IMR-90 (cell line): Measurements from ENCODE around the gene ATF1. TPM values are rescaled to one million over a fixed set of nuclear protein-coding genes. Genes with fewer than 3 reads are reported as not detected.

Source experiments
- ATAC-seq: fragments of 200-7000 bp; cut with Tn5 transposase; 2 replicates; pipeline ENCODE4 v1.9.1; 2020; ENCODE audit warnings: low read depth, mild to moderate bottlenecking, moderate library complexity
- BruUV-seq: library from RNA; stranded (reverse); fragments of 400-500 nt; replicated peaks from 2 replicates; lab custom pipeline; 2021; lab: Mats Ljungman, UMichigan
- CTCF ChIA-PET: fragments of 300-600 bp; formaldehyde crosslinking; extraction: SDS; loops from one replicate; lab custom pipeline; 2021; ENCODE audit warnings: antibody characterized with exemption; lab: Yijun Ruan, JAX
- POLR2A ChIA-PET: fragments of 300-600 bp; sonication (Branson Sonifier 250); formaldehyde crosslinking; loops from one replicate; lab custom pipeline; 2022; ENCODE audit warnings: antibody characterized with exemption; ENCODE audit not compliant: unreplicated experiment; lab: Charles Lee
- DNase-seq: peaks from one replicate; pipeline ENCODE4 v3.0.0; 2013
- H2AFZ ChIP-seq: replicated peaks from 2 replicates; pipeline ENCODE3; 2013; ENCODE audit warnings: low read length, mild to moderate bottlenecking; ENCODE audit not compliant: poor library complexity
- H2AK5ac ChIP-seq: 2 replicates; pipeline ENCODE4 v1.6.1; 2013; ENCODE audit warnings: low read depth, low read length, inconsistent platforms
- H2AK9ac ChIP-seq: replicated peaks from 2 replicates; pipeline ENCODE3; 2013; ENCODE audit warnings: mild to moderate bottlenecking, low read depth, low read length, moderate library complexity; ENCODE audit not compliant: poor library complexity
- H2BK120ac ChIP-seq: 2 replicates; pipeline ENCODE4 v1.6.1; 2013; ENCODE audit warnings: low read depth, low read length, inconsistent platforms
- H2BK15ac ChIP-seq: 3 replicates; pipeline ENCODE4 v1.6.1; 2013; ENCODE audit warnings: low read depth, low read length, inconsistent platforms
- H2BK20ac ChIP-seq: 2 replicates; pipeline ENCODE4 v1.6.1; 2013; ENCODE audit warnings: low read depth, mild to moderate bottlenecking, inconsistent platforms, low read length, moderate library complexity
- H2BK5ac ChIP-seq: 2 replicates; pipeline ENCODE4 v1.6.1; 2013; ENCODE audit warnings: mild to moderate bottlenecking, low read depth, low read length, inconsistent platforms; ENCODE audit not compliant: poor library complexity, severe bottlenecking
- H3K14ac ChIP-seq: replicated peaks from 2 replicates; pipeline ENCODE4 v1.6.1; 2013; ENCODE audit warnings: low read depth, low read length, inconsistent platforms
- H3K18ac ChIP-seq: 2 replicates; pipeline ENCODE4 v1.6.1; 2013; ENCODE audit warnings: low read depth, low read length, control low read depth
- H3K23ac ChIP-seq: 2 replicates; pipeline ENCODE4 v1.6.1; 2013; ENCODE audit warnings: low read depth, low read length, inconsistent platforms
- H3K27ac ChIP-seq: 2 replicates; pipeline ENCODE4 v1.5.1; 2013; ENCODE audit warnings: mild to moderate bottlenecking, control low read depth, low read length; ENCODE audit not compliant: insufficient read depth
- H3K27me3 ChIP-seq: 2 replicates; pipeline ENCODE4 v1.6.1; 2013; ENCODE audit warnings: low read length; ENCODE audit not compliant: control insufficient read depth, insufficient read depth
- H3K36me3 ChIP-seq: 2 replicates; pipeline ENCODE4 v1.6.1; 2013; ENCODE audit warnings: low read length, mixed read lengths; ENCODE audit not compliant: control insufficient read depth, insufficient read depth
- H3K4ac ChIP-seq: 2 replicates; pipeline ENCODE4 v1.6.1; 2013; ENCODE audit warnings: low read depth, low read length, inconsistent platforms
- H3K4me1 ChIP-seq: 2 replicates; pipeline ENCODE4 v1.6.1; 2013; ENCODE audit warnings: low read length, mixed read lengths; ENCODE audit not compliant: control insufficient read depth, insufficient read depth
- H3K4me2 ChIP-seq: 2 replicates; pipeline ENCODE4 v1.6.1; 2013; ENCODE audit warnings: low read depth, mild to moderate bottlenecking, control low read depth, low read length, moderate library complexity
- H3K4me3 ChIP-seq: 2 replicates; pipeline ENCODE4 v1.5.1; 2013; ENCODE audit warnings: low read depth, mild to moderate bottlenecking, control low read depth, low read length, moderate library complexity; ENCODE audit not compliant: insufficient read depth
- H3K56ac ChIP-seq: 2 replicates; pipeline ENCODE4 v1.6.1; 2013; ENCODE audit warnings: low read length, inconsistent platforms; ENCODE audit not compliant: insufficient read depth; ENCODE audit errors: extremely low read depth
- H3K79me1 ChIP-seq, 2 experiments: 2 replicates each; pipeline ENCODE4 v1.6.1; 2013; ENCODE audit warnings: low read length in 2 of 2, inconsistent platforms in 1 of 2, low read depth in 1 of 2
- H3K9ac ChIP-seq: 2 replicates; pipeline ENCODE4 v1.6.1; 2013; ENCODE audit warnings: low read depth, low read length, control low read depth
- H3K9me1 ChIP-seq: 2 replicates; pipeline ENCODE4 v1.6.1; 2013; ENCODE audit warnings: low read length, inconsistent platforms; ENCODE audit not compliant: insufficient read depth
- H3K9me3 ChIP-seq: 2 replicates; pipeline ENCODE4 v1.6.1; 2013; ENCODE audit warnings: low read length; ENCODE audit not compliant: control insufficient read depth, insufficient read depth
- H4K20me1 ChIP-seq: 2 replicates; pipeline ENCODE4 v1.6.1; 2013; ENCODE audit warnings: low read length, inconsistent platforms; ENCODE audit not compliant: insufficient read depth
- H4K5ac ChIP-seq: 2 replicates; pipeline ENCODE4 v1.6.1; 2013; ENCODE audit warnings: mild to moderate bottlenecking, low read depth, low read length, control low read depth
- H4K8ac ChIP-seq, 2 experiments: 2 replicates each; pipeline ENCODE4 v1.6.1; 2013; ENCODE audit warnings: low read depth in 2 of 2, low read length in 2 of 2, control low read depth in 1 of 2, inconsistent platforms in 1 of 2
- H4K91ac ChIP-seq: 2 replicates; pipeline ENCODE4 v1.6.1; 2013; ENCODE audit warnings: low read depth, low read length, inconsistent platforms; ENCODE audit not compliant: insufficient read depth
- BHLHE40 ChIP-seq: fragments of 150-350 bp; IDR thresholded peaks from 2 replicates; pipeline ENCODE4 v1.6.1; 2016; ENCODE audit warnings: mild to moderate bottlenecking, low read depth, low read length
- FOS ChIP-seq: fragments of 150-350 bp; IDR thresholded peaks from 2 replicates; pipeline ENCODE4 v1.6.1; 2016; ENCODE audit warnings: low read depth, low read length
- MAZ ChIP-seq: IDR thresholded peaks from 2 replicates; pipeline ENCODE4 v1.6.1; 2012; ENCODE audit warnings: low read depth, mild to moderate bottlenecking, low read length, improper control_type of control experiment, moderate library complexity, borderline replicate concordance
- NFE2L2 ChIP-seq: fragments of 150-350 bp; IDR thresholded peaks from 2 replicates; pipeline ENCODE4 v1.6.1; 2016; ENCODE audit warnings: low read depth, mild to moderate bottlenecking, low read length
- POLR2A ChIP-seq: IDR thresholded peaks from 2 replicates; pipeline ENCODE4 v1.6.1; 2012; ENCODE audit warnings: mild to moderate bottlenecking, low read depth, low read length
- RCOR1 ChIP-seq: IDR thresholded peaks from 2 replicates; pipeline ENCODE4 v1.6.1; 2012; ENCODE audit warnings: mild to moderate bottlenecking, low read length, improper control_type of control experiment; ENCODE audit not compliant: insufficient replicate concordance
- WGBS, 2 experiments: methylation state at CpG; one replicate each; pipeline versions ENCODE4 v1.1.5 to v1.1.7; 2013; ENCODE audit warnings: missing lambda C conversion rate in 2 of 2; ENCODE audit not compliant: insufficient read length in 1 of 2; ENCODE audit errors: extremely low coverage in 2 of 2; 5-methylcytosine and 5-hydroxymethylcytosine counted together
- dilution Hi-C: fragments of 300-500 bp; cut with HindIII; formaldehyde crosslinking; loops from one replicate; pipeline ENCODE4 v1.14.3; 2018; ENCODE audit warnings: low sequenced_read_pairs; ENCODE audit not compliant: unreplicated experiment
- in situ Hi-C: fragments of 300-500 bp; cut with MboI; formaldehyde crosslinking; loops from 3 replicates; pipeline ENCODE4 v1.14.3; 2019; ENCODE audit warnings: low sequenced_read_pairs, inconsistent platforms, mixed read lengths
- intact Hi-C: fragments of 100-400 bp; cut with micrococcal nuclease; formaldehyde crosslinking; loops from 2 replicates; pipeline ENCODE4 v1.10.0; 2022
- polyA plus RNA-seq, 3 experiments: library from polyadenylated mRNA; depleted of rRNA; stranded (reverse); fragments of >200 nt; gene quantifications; 2 replicates each; pipeline ENCODE4 v1.2.3, GENCODE V29; 2012; ENCODE audit warnings: low replicate concordance in 1 of 3
- total RNA-seq: library from RNA; depleted of rRNA; stranded (reverse); fragments of >200 nt; gene quantifications from 2 replicates; pipeline ENCODE4 v1.2.3, GENCODE V29; 2012
- TF ChIP-seq, protein P1 (sequence below): fragments of 150-350 bp; IDR thresholded peaks from 2 replicates; pipeline ENCODE4 v1.6.1; 2017; ENCODE audit warnings: mild to moderate bottlenecking, antibody characterized with exemption, low read length, low read depth

The ATF1 gene
- total and polyA plus RNA-seq, 2 of the 4 experiments (the other 2 are of a cell fraction) = 20.6 to 24.0 TPM

DNA sequence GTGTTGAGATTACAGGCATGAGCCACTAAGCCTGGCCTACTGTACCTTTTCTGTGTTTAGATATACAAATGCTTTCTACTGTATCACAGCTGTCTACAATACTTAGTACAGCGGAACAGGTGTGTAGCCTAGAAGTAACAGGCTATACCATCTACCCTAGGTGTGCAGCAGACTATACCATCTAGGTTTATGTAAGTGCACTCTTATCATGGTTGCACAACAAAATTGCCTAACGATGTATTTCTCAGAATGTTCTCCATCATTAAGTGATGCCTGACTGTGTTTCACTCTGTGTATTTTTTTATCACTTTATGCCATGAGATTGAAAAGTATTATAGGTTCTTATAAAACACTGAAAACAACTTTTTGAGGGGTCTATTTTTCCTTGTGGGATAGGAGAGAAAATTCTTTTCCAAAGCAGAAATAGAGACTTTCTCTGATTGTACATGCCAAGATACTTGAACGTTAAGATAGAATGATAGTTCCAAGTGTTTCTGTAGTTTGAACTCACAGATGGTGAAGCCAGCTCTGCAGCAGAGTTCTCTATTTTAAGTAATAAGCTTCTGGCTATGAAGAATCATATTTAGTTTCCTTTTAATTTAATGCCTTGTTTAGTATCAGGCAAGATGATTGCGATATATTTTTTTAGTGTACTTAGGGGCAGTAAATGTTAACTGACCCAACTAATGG is 95.9 kb downstream of the ATF1 start:
- Histone ChIP-seq H3K4me2 (no peak overlapping the region), H3K9me3 (no peaks in the 10 kb centered on the region), H4K20me1 (no peaks in the 10 kb centered on the region), H3K23ac (no peak overlapping the region), H2AK5ac (no peak overlapping the region), H2BK15ac (no peak overlapping the region), H3K9me1 (no peaks in the 10 kb centered on the region), H3K79me1 (no peaks in the 10 kb centered on the region), H3K14ac (no peak overlapping the region), H4K8ac (no peak overlapping the region), H3K56ac (no peak overlapping the region), H3K4me1 (peaks cover 3% of the 10 kb centered on the region; the same call in 1 of the 2 replicates), H3K27me3 (no peaks in the 10 kb centered on the region), H4K5ac (no peak overlapping the region), H2AFZ (no peak overlapping the region), H3K27ac (no peak overlapping the region), H2BK20ac (no peak overlapping the region), H3K4ac (no peak overlapping the region), H2BK120ac (no peak overlapping the region), H2AK9ac (no peak overlapping the region), H2BK5ac (no peak overlapping the region), H3K4me3 (no peak overlapping the region), H4K91ac (no peak overlapping the region), H3K36me3 (no peaks in the 10 kb centered on the region), H3K18ac (no peak overlapping the region), H3K9ac (no peak overlapping the region)
- CTCF ChIA-PET = interaction anchor here (1.3 kb wide), 1 partner anchor 21 kb away, joined by 3 read pairs; no protein-coding TSS in a partner anchor
- intact Hi-C loops = no loop called here
- BruUV-seq = no TSS peak
- WGBS, 2 experiments = 100% methylated on average over 1 of the region's 4 CpGs; no CpG with 5 or more reads in 1 of the 2 experiments
- in situ Hi-C loops = no loop called here
- POLR2A ChIA-PET = no interaction called here
- TF ChIP-seq MAZ = no peak
- TF ChIP-seq NFE2L2 = no peak
- TF ChIP-seq POLR2A = no peak
- no peak for TF ChIP-seq BHLHE40
- no peak for TF ChIP-seq FOS
- TF ChIP-seq RCOR1 = no peak
- TF ChIP-seq, protein P1, sequence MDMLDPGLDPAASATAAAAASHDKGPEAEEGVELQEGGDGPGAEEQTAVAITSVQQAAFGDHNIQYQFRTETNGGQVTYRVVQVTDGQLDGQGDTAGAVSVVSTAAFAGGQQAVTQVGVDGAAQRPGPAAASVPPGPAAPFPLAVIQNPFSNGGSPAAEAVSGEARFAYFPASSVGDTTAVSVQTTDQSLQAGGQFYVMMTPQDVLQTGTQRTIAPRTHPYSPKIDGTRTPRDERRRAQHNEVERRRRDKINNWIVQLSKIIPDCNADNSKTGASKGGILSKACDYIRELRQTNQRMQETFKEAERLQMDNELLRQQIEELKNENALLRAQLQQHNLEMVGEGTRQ = no peak
- no peak for ATAC-seq
- no peak for DNase-seq
- dilution Hi-C loops = no loop called here
